ENCODE results near the gene CNTN4.

- TF ChIP-seq CTCF (IDR thresholded peaks at IDR 0.05) = no peak
- no peak for TF ChIP-seq POLR2A (IDR thresholded peaks at IDR 0.05)
Measured at GRCh38 chr3:2495746-2496145, 397.1 kb downstream of the CNTN4 start.

Measured in ovary (tissue), 3 donors.